GM04503 (cell line): Measurements from ENCODE around the gene ARL14.

Source experiments
- DNase-seq: peaks from one replicate; pipeline ENCODE4 v3.0.0-alpha.2; 2012; ENCODE audit warnings: low read depth

The ARL14 gene

GRCh38 chr3:160725338-160725737 is 48.4 kb downstream of the ARL14 start:
- DNase-seq = no peak
